Measurements from ENCODE around the gene STARD13.

STARD13 gene

DNA sequence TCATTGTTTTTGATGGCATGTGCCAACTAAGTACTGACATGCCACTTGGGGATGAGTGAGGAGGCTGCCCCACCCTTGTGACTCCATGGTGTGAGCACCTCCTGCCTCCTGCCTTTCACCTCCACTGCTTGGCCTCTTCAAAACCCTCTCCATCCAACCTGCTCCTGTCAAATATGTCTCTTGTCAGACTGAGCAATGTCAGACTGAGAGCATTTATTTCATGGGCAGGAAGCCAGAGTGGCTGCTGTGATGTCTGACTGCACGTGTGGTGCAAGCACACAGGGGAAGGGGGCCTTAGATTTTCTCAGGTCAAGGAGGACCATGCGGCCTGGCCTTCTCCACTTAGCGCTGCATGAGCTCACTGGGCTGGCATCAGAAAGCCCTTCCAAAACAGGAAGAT, 68.3 kb downstream of the STARD13 start:
- no peak for DNase-seq

DNA sequence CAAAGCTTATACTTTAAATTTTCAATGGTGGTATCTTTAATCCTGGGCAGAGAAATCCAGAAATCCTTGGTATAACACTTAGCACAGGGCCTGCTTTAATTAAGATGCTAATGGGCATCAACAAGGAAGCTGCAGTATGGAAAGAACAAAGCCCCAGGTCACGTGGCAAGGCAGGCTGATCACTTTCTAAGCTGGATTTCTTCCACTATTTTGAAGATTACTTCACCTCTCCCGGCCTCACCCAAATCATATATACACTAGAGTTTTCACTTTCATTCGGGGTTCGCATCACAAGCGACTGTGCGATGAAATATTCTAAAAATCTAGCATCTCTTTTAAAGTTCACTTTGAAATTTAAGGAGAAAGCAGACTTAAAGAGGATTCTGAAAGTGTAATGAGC, 71.8 kb downstream of the STARD13 start:
- no peak for DNase-seq

DNA sequence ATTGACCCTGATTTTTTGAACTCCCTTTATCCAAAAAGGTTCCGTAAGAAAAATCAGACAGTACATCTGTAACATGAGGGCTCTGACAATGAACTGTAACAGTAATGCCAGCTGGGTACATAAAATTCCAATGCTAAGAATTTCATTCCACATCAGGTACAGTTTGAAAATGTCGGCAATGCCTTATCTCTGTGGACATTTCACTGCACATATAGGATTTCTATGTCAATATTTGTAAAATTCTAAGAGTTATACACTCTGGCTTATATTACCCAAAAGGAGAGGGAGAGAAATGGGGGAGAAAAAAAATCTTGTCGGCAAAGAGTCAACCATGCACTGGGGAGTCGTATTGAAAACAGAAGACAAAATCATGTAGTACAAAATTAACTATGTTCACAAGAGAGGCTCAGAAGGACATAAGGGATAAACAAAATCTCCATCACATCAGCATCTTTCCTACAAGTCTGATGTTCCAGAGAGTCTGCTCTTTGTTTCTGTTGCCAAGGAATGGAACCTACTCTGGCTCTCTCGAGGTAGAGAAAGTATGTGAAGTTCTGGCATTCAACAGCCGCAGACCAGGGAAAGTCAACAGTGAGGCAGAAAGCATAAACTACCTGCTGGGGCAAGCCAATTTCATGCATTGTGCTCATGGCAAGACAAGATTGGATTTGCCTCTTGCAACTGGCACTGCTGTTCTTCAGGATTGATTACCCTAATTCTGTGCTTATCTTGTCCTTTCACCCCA, 72.4 kb downstream of the STARD13 start:
- DNase-seq, result no peak

DNA sequence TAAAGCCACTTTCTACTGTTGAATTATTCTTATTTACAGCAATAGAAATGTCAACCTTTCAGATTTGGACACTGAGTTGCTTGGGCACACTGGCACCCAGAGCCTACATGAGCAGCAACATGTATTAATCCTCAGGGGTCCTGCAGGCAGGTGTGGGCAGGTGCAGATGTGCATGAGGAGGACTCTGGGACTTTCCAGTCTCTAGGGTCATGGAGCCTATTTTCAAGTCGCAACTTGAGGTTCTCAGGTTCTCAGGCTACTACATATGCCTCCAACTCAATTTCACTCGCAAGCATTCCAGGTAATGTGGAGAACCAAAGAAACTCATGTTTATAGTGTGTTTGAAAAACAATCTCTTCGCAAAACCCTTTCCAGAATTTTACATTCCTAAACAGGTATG, 73.2 kb downstream of the STARD13 start:
- DNase-seq, result no peak

DNA sequence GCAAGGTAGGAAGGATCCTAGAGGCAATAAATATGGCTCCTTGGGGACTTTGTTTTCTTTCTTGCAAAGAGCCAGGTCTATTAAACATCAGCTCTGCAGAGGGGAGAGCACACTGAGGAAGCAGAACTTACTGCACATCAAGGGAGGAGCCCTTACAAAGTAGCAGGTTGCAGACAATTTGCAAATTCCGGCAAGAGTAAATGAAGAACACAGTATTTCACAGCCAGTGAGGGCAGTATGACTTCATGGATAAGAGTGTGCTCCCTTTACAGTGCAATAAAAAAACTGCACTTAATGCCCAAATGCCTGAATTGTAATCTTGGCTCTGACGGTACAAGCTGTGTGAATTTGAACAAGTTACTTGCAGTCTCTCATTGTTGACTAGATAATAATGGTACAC, 75.5 kb downstream of the STARD13 start:
- DNase-seq, result no peak

DNA sequence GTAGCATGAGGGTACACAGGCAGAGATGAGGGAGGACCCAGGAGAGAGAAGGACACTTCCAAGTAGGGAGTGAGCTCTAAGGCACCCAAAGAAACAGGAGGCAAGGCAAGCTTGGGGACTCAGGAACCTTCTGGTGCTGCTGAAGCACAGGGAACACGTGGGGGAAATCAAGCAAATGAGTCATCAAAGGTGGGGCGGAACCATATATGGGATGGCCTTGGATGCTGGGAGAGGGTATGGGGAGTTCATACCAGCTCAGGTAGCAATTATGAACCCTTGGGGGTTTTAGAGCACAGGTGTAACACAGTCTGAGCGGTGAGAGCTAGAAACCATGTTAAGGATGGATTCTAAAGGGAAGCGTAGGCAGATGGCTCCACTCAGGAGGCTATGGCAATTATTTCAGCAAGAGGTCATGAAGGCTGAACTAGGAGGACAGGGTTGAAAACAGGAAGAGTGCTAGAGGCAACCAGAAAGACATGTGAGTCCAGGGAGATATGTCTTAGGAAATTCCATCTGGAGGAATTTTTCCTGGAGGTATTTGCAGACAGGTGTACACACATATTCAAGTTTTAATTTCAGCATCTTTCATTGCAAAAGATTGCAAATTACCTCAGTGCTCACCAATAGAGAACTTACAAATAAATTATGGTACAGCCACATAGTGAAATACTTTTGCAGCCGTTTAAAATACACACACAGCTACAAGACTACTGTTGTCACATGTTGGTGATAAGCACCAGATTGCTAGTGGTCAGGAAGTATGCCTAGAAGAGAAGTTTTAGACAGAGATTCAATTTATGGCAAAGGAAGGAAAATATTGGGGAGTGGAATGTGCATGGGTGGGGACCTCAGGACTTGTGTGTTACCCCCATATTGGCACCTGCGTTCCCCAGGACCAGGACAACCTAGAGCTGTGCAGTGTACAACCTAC, 77.0 kb downstream of the STARD13 start:
- no peak for DNase-seq

DNA sequence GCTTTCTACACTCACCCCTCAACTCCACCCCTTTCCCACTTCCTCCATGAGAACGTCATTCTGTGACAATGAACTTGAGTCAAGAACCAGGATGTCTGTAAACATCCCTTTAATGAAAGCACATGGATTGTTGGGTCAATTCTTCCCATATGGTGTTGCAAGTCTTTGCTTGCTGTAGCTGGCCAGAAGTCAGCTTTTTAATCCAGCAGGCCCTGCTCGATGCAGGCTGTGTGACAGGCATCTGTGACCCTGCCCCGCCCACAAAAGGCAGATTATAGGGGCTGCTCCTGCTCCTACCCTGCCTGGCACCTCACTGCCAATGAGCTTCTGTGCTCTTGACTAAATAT, 78.0 kb downstream of the STARD13 start:
- peak; percentile 75 for DNase-seq

DNA sequence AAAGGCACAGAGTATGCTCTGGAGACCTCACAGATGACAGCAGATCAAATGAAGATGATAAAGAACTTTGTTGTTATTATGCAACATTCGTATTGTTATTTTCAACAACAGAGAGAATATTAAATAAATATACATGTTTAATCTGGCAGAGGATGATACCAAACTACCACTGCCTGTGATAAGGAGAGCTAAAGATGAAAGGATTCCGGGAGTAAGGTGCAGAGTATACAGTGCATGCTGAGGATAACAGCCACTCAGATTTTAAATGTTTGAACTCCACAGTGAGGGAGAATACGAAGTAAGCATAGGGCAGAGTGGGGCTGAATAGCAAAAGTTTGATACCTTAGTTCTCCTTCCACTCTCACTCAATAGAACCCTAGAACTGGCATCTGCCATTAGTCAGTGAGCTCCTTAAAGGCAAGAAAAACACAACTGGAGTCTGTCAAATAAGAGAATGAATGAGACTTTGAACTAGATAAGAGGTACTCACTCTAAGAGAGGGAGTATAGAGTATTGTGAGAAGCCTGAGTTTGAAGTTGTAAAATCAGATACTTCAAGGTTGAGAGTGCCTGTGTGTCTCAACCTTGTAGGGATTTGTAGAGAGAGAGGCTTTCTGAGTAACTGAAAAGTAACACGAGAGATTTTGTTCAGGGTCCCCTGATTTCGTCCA, 78.5 kb downstream of the STARD13 start:
- no peak for DNase-seq

DNA sequence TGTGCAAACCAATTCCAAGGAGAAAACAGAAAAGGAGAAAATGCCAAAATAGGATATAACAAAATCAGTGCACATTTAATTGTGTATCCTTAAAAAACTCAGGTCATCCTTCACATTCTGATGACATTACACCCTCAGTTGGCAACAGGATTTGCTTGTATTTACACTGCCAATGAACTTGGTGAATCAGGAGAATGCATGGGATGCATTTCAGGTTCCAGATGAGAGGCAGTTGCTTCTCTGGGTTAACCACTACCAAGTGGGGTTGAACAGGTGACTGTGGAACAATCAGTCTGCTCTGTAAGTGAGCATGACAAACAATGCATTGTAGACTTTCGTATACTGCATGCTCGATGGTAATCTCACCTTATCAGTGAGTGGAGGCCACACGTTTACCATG, 79.1 kb downstream of the STARD13 start:
- no peak for DNase-seq

DNA sequence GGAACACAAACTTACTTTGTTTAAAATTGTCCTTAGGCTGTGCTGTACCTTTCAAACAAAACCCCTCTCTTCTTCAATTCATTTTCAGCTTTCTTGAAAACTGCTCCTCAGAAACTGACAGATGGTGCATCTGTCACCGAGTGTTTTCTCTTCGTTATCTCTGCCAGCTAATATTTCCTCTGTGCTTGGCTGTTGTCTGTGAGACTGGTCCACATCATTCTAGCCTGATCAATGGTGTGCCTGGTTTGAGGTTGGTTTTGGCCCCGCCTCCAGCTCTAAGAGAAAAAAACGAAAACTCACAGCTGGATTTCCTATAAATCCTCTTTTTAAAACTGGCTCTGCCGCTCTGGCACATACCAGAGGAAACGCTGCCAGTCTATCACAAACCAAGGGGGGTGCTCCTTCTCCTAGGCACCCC, 79.7 kb downstream of the STARD13 start:
- peak; percentile 7 for DNase-seq

DNA sequence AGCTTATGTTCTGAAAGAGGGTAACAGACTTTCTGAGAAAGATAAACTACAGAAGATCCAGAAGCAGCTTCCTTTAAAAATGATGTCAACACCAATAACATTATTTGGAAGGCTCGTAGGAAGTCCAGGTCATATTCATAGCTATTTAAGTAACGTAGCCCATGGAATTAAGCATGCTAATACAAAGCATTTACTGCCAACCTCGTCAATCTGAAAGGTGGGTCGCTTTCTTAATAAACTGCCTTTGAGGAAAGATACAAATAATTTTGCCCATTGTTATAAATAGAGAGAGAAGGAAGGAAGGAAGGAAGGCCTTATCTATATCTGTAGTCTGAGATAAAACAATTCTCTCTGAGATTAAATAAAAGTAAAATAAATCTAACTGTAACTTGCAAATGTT, 80.3 kb downstream of the STARD13 start:
- no peak for DNase-seq

DNA sequence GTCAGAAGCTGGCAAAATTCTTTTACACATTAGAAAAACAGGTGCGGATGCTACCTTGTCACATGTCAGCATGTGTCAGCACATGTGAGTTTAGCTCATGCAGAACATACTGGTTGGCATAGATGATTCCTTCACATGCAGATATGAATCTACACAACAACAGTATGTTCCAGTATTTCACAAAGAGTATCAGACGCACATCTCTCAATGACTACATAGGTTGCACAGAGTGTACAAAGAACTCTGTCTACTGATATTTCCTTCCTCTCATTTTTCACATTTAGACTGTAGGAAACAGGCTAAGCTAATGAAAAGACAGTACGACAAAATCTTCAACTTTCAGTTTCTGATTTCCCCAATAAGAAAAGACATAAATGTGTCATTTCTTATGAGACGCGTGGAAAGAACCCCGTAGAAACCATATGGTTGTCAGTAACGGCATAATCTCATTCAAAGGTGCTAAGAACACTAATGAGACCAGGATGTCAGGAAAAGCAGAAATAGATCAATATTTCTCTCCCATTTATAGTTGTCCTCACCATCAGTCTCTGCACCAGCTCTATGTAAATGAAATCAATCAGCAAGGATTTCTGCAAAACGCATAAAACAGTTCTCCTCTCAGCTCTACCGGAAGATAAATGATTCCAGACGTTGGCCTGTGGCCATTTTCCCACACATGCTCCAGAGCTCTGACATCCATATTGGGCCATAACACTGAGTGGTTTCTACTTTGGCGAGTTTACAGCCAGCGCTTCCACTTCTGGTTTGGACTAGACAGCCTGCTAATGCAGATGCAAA, 81.2 kb downstream of the STARD13 start:
- DNase-seq, result no peak

DNA sequence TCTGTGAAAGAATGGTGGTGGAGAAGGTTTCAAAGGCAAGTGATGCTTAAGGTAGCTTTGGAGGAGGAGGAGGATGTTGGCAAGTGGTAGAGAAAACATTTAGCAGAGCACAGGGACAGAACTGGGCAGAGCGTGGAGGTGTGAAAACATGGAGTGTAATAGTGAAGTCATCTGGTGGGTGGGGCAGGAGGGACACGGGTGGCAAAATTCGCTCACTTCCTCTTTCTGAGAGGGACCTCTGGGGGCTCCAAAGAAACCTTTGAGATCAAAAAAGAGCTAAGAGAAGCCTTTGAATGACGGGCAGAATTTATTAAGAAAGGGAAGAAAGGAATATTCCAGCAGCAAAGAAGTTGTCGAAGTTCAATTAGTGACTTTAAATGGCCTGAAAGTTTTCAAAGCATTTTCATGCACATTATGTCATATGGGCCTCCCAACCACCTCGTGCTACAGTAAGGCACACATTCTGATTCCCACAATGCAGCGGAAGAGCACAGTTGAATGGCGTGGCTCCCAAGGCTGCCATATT, 82.8 kb downstream of the STARD13 start:
- DNase-seq, result no peak

DNA sequence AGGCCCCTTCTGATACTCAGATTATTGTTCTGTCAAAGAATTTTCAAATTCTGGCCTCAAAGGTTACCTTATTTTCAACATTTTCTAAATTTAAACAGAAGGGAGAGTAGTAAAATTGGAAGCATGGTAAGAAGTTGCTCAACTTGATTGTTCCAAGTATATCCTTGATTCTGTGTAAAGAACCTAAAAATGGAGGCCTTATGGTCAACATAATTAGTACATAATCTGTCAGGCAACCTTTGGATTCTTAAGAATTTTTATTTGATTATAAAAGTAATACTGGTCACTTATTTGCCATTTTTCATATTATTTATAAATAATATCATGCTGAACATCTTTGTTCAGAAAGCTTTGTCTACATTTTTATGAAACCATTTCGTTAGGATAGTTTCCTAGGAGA, 83.9 kb downstream of the STARD13 start:
- no peak for DNase-seq

DNA sequence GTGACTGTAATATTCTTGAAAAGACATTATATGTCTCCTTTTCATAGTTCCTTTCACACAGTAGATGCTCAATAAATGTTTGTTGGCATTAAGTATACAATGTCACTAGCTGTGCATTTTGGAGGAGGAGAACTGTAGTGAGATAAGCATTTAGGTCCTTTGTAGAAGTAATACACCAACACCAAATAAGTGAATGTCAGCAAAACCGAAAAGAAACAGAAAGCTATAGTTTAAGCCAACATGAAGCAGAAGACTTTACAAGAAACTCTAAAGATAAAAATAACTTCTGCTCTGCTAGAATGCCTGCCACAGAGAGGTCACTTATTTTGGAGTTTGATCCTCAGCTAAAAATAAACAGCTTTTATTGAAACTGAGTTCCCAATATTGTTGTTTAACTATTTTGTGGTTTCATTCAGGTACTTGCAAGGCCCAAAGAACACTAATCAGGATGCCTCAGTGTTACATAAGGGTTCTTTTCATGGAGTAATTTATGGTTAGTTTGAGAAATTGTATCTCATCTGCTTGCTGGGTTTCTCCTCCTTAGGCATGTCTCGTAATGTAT, 86.2 kb downstream of the STARD13 start:
- no peak for DNase-seq

DNA sequence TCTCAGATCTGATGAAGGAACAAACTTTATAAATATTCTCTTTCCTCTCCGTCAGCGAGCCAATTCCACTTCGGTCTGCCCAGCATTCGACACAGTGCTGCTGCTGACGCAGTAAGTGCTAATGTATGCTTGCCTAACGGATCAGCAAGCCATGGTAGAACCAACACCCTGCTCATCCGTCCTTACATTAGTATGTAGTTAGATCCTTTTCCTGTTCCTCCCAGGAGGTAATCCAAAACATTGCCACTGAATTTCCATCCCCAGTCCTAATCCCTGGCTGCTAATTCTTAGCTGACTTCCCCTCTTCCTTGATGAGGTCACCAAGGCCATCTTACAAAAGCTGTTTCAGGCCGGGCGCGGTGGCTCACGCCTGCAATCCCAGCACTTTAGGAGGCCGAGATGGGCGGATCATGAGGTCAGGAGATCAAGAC, 88.0 kb downstream of the STARD13 start:
- DNase-seq, result no peak

DNA sequence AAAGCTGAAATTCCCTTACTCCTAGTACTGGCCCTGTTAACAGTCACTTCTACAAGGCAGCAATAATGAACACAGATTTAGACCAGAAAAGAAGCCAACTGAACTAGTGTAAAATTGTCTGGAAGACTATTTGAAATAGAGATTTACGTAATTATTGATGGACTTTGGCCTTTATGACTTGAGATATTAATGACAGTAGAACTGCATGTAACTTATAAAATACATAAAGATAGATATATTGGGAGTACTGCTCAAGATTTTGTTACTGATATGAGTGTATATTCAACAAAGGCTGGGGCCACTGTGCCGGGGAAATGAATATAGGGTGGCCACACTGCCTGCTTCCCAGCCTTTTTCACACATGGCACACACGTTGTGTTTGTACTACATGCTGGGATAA, 88.8 kb downstream of the STARD13 start:
- DNase-seq, result no peak

DNA sequence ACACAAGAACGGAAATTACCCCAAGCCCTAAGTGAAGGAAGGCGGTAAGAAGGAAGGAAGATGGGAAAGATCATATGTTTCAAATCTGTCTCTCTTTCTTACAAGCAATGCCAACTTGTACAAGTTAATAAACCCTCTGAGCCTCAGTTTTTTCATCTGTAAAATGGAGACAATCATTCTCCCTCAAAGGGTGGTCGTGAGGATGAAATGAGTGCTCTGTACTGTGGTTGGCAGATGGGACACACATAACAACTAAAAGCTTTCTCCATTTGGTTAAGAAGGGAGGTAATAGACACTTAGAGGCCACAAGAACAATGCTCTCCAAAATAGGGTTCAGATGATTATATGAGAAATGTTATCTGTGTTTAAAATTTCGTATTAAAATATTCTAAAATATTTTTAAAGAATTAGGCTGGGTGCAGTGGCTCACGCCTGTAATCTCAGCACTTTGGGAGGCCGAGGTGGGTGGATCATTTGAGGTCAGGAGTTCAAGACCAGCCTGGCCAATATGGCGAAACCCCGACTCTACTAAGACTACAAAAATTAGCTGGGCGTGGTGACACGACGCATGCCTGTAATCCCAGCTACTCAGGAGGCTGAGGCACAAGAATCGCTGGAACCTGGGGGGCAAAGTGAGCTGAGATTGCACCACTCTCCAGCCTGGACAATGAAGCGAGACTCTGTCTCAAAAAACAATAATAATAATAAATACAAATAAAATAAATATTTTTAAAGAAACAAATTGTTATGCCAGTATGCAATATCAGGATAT, 89.7 kb downstream of the STARD13 start:
- no peak for DNase-seq

DNA sequence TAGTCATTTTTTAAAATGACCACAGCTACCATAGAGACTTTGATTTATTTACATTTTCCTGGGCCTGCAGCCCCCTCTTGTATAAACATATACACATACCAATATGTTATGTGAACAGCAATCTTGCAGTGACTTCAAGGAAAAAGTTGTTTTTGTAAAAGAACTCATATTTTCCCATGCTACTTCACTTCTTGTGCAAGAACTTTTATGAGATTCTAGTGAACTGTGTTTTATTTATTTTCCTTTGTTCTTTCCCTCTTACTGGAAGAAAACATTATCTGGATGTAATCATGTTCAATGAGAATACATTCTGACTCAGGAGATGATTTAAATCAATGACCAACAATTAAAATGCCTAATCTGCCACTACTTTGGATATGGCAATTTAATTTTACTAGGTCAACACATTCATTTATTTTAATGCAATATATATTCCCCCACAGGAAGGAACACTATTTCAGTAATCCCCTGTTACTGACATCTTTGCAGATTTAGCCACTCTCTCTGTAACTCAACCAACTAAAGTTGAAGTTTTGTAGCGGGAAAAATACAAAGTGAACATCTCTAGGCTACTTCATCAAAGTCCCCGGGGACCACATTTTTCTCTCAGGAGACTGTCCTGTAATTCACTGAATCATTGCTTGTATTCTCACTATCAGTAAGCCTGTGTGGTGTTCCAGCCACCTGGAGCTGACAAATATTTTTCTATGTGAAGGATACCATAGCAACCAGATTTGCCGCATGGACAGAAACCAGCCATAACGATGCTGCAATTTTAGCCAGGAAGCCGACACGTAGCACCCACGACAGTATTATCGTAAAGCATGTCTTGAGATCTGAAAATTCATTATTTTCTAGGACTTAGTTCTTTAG, 90.5 kb downstream of the STARD13 start:
- DNase-seq, result no peak

DNA sequence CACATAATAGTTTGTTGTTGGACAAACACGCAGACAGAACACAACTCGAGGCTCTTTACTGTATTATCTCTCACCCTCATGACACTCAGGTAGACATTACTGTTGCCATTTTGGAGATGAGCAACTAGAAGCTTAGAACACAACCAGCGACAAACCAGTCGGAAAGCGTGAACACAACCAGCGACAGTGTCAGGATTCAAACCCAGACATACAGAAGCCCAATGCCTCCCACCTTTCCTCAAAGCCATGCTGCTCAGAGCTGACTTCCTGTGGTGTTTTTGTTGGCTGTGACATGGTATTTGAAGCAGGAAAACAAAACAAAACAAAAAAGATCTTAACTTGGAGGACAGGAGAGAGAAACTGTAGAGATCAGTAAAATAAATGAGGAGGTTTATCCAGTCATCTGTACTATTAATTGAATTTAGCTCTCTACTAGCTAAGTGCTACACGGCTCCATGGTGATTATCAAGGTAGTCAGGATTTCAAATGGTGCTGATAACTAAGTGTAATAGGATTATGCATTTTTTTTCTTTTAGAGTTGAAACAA, 92.1 kb downstream of the STARD13 start:
- DNase-seq, result no peak
